HG03558 (cell line): Measurements from ENCODE around the gene DNAI7.

ENCODE experiments used
- ATAC-seq: cut with Tn5 transposase; IDR thresholded peaks from one replicate; pipeline ENCODE4 v1.9.1; 2021; ENCODE audit warnings: moderate number of reproducible peaks; ENCODE audit not compliant: unreplicated experiment; ENCODE audit errors: extremely low read depth

Gene DNAI7

GRCh38 chr12:25186038-25186787, 8.7 kb downstream of the DNAI7 start:
- ATAC-seq = peak; percentile 43

- ATAC-seq = no peak
Measured at GRCh38 chr12:25184132-25184531, 10.8 kb downstream of the DNAI7 start.

- no peak for ATAC-seq
Measured at GRCh38 chr12:25182765-25183164, 12.2 kb downstream of the DNAI7 start.

- no peak for ATAC-seq
Measured at GRCh38 chr12:25162866-25163265, 32.1 kb downstream of the DNAI7 start.

GRCh38 chr12:25156061-25156460, 38.9 kb downstream of the DNAI7 start:
- ATAC-seq = no peak

- ATAC-seq = no peak
Measured at GRCh38 chr12:25155022-25155576, 39.9 kb downstream of the DNAI7 start.

GRCh38 chr12:25152055-25152454, 42.9 kb downstream of the DNAI7 start:
- ATAC-seq = no peak

GRCh38 chr12:25151476-25151875, 43.5 kb downstream of the DNAI7 start:
- no peak for ATAC-seq

GRCh38 chr12:25146686-25147085, 48.3 kb downstream of the DNAI7 start:
- no peak for ATAC-seq

- ATAC-seq = no peak
Measured at GRCh38 chr12:25135531-25136154, 59.3 kb downstream of the DNAI7 start.

- no peak for ATAC-seq
Measured at GRCh38 chr12:25131270-25131669, 63.7 kb downstream of the DNAI7 start.

GRCh38 chr12:25130741-25131188, 64.2 kb downstream of the DNAI7 start:
- ATAC-seq = no peak

- no peak for ATAC-seq
Measured at GRCh38 chr12:25126746-25127145, 68.2 kb downstream of the DNAI7 start.

- ATAC-seq = no peak
Measured at GRCh38 chr12:25126101-25126500, 68.9 kb downstream of the DNAI7 start.

GRCh38 chr12:25124493-25124892, 70.5 kb downstream of the DNAI7 start:
- no peak for ATAC-seq

GRCh38 chr12:25123126-25123525, 71.8 kb downstream of the DNAI7 start:
- ATAC-seq = no peak

GRCh38 chr12:25121916-25122315, 73.0 kb downstream of the DNAI7 start:
- no peak for ATAC-seq

GRCh38 chr12:25121110-25121509, 73.8 kb downstream of the DNAI7 start:
- no peak for ATAC-seq

- ATAC-seq = no peak
Measured at GRCh38 chr12:25119020-25119419, 75.9 kb downstream of the DNAI7 start.

GRCh38 chr12:25115677-25116076, 79.3 kb downstream of the DNAI7 start:
- no peak for ATAC-seq

- ATAC-seq = no peak
Measured at GRCh38 chr12:25113651-25114050, 81.3 kb downstream of the DNAI7 start.

- ATAC-seq = no peak
Measured at GRCh38 chr12:25110260-25110659, 84.7 kb downstream of the DNAI7 start.
